B cell (primary cell): ENCODE data around the gene RBM33.

Experiments used
- EZH2 ChIP-seq: IDR thresholded peaks from 2 replicates; pipeline ENCODE4 v1.6.1; 2012; ENCODE audit warnings: borderline replicate concordance, low read depth, mild to moderate bottlenecking, moderate library complexity, low read length; ENCODE audit not compliant: insufficient read depth, poor library complexity, severe bottlenecking
- TF ChIP-seq, protein P1 (sequence below): fragments of 200-600 bp; IDR thresholded peaks from one replicate; pipeline ENCODE4 v1.8.0; 2022; ENCODE audit warnings: antibody characterized with exemption, mild to moderate bottlenecking

GRCh38 chr7:155809947-155810769, 165.7 kb downstream of the RBM33 start:
- TF ChIP-seq EZH2: no peak
- TF ChIP-seq, protein P1, sequence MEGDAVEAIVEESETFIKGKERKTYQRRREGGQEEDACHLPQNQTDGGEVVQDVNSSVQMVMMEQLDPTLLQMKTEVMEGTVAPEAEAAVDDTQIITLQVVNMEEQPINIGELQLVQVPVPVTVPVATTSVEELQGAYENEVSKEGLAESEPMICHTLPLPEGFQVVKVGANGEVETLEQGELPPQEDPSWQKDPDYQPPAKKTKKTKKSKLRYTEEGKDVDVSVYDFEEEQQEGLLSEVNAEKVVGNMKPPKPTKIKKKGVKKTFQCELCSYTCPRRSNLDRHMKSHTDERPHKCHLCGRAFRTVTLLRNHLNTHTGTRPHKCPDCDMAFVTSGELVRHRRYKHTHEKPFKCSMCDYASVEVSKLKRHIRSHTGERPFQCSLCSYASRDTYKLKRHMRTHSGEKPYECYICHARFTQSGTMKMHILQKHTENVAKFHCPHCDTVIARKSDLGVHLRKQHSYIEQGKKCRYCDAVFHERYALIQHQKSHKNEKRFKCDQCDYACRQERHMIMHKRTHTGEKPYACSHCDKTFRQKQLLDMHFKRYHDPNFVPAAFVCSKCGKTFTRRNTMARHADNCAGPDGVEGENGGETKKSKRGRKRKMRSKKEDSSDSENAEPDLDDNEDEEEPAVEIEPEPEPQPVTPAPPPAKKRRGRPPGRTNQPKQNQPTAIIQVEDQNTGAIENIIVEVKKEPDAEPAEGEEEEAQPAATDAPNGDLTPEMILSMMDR: no peak
